RWPE2 (cell line): ENCODE measurements around the gene RNU6-7.

ENCODE experiments used
- ATAC-seq: fragments of 200-7000 bp; cut with Tn5 transposase; 3 replicates; pipeline ENCODE4 v1.9.1; 2021; ENCODE audit warnings: low read depth
- DNase-seq: peaks from one replicate; pipeline ENCODE4 v3.0.0-alpha.2; 2020; ENCODE audit warnings: low spot score
- H3K27ac ChIP-seq: fragments of 450-650 bp; 2 replicates; pipeline ENCODE4 v1.5.1; 2017; ENCODE audit warnings: mild to moderate bottlenecking; ENCODE audit not compliant: poor library complexity, severe bottlenecking
- H3K27me3 ChIP-seq: fragments of 250-450 bp; sonication (Bioruptor Pico); 2 replicates; pipeline ENCODE4 v1.5.1; 2021; ENCODE audit warnings: mild to moderate bottlenecking, moderate library complexity; ENCODE audit not compliant: insufficient read depth, poor library complexity, severe bottlenecking
- H3K36me3 ChIP-seq: fragments of 250-450 bp; sonication (Bioruptor Pico); 2 replicates; pipeline ENCODE4 v1.5.1; 2020; ENCODE audit warnings: low read depth, mild to moderate bottlenecking, moderate library complexity
- H3K4me1 ChIP-seq: fragments of 250-450 bp; sonication (Bioruptor Pico); 2 replicates; pipeline ENCODE4 v1.5.1; 2021; ENCODE audit warnings: mild to moderate bottlenecking, moderate library complexity; ENCODE audit not compliant: insufficient read depth, poor library complexity, severe bottlenecking
- H3K4me3 ChIP-seq: fragments of 250-450 bp; sonication (Bioruptor Pico); 2 replicates; pipeline ENCODE4 v1.5.1; 2021; ENCODE audit warnings: mild to moderate bottlenecking, moderate library complexity; ENCODE audit not compliant: severe bottlenecking
- H3K9me3 ChIP-seq: fragments of 250-450 bp; sonication (Bioruptor Pico); 2 replicates; pipeline ENCODE4 v1.5.1; 2021; ENCODE audit warnings: mild to moderate bottlenecking, moderate library complexity; ENCODE audit not compliant: severe bottlenecking
- TF ChIP-seq, protein P1 (sequence below): fragments of 450-650 bp; IDR thresholded peaks from one replicate; pipeline ENCODE4 v1.5.1; 2017; ENCODE audit warnings: mild to moderate bottlenecking, moderate library complexity; ENCODE audit not compliant: poor library complexity, severe bottlenecking

Gene RNU6-7

GRCh38 chr14:32171469-32171868 is 30.4 kb upstream of the RNU6-7 start:
- H3K36me3 ChIP-seq = no peaks in the 10 kb centered on the region
- no peaks in the 10 kb centered on the region for H3K9me3 ChIP-seq
- no peak overlapping the region for H3K27ac ChIP-seq
- H3K27me3 ChIP-seq = no peaks in the 10 kb centered on the region
- no peak for DNase-seq
- no peak overlapping the region for H3K4me3 ChIP-seq
- ATAC-seq = no peak
- TF ChIP-seq, protein P1, sequence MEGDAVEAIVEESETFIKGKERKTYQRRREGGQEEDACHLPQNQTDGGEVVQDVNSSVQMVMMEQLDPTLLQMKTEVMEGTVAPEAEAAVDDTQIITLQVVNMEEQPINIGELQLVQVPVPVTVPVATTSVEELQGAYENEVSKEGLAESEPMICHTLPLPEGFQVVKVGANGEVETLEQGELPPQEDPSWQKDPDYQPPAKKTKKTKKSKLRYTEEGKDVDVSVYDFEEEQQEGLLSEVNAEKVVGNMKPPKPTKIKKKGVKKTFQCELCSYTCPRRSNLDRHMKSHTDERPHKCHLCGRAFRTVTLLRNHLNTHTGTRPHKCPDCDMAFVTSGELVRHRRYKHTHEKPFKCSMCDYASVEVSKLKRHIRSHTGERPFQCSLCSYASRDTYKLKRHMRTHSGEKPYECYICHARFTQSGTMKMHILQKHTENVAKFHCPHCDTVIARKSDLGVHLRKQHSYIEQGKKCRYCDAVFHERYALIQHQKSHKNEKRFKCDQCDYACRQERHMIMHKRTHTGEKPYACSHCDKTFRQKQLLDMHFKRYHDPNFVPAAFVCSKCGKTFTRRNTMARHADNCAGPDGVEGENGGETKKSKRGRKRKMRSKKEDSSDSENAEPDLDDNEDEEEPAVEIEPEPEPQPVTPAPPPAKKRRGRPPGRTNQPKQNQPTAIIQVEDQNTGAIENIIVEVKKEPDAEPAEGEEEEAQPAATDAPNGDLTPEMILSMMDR = no peak
- H3K4me1 ChIP-seq = no peaks in the 10 kb centered on the region

DNA sequence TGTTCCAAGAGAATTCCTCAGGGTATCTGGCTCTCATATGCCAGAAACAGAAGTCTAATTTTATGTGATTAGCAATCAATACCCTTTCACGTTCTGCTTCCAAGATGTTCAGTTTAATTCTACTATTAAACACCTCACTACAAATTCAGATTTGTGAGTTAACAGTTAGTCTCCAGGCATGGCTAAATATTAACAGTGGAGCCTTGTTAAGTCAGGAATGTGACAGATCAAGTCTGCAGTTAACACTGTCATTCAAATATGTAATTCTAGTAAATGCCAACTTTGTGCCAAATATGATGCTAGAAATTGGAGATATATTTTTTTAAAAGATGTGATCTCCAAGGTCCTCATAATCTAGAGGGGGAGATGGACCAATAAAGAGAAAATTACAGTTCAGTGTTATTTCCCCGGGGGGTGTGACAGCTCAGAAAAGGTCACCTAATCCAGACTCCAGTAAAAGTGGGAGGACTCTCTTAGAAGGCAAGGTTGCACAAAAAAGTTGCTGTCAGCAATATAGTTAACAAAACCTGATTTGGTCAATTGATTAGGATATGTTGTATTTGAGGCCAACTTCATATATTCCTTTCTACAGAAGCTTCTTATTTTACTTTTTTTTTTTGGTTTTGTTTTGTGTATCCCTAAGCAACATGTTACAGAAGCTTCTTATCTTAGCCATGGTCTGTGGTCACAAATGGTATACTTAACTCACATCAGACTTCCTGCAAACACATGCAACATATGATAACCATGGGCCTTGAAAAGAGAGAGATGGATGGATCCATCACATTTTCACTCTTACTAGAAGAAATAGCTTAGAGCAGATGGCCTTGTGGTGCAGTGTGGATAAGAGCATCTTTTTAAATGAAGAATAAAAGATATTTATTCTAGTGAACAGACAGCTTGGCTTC is 18.4 kb upstream of the RNU6-7 start:
- DNase-seq (no peak), ATAC-seq (no peak)
- TF ChIP-seq, protein P1 = no peak
- Histone ChIP-seq H3K27ac (no peak overlapping the region), H3K36me3 (no peaks in the 10 kb centered on the region), H3K4me1 (no peaks in the 10 kb centered on the region), H3K4me3 (no peak overlapping the region), H3K27me3 (no peaks in the 10 kb centered on the region), H3K9me3 (peaks cover 9% of the 10 kb centered on the region)

DNA sequence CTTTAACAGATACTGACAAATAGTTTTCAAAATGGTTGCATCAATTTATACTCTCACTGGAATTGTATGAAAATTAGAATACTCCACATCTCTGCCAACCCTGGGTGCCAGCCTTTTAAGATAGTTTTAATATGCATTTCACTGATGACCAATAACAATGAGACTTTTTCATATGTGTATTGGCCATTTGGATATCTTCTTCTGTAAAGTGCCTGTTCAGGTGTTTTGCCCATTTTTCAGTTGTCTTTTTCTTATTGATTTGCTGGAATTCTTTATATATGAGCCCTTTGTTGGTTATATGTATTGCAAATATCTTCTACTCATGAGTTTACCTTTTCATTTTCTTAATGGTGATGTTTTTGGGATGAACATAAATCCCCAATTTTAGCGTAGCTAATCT is 16.7 kb upstream of the RNU6-7 start:
- no peak overlapping the region for H3K27ac ChIP-seq
- H3K4me3 ChIP-seq = no peak overlapping the region
- H3K36me3 ChIP-seq = no peaks in the 10 kb centered on the region
- no peak for ATAC-seq
- no peaks in the 10 kb centered on the region for H3K4me1 ChIP-seq
- peaks cover 9% of the 10 kb centered on the region for H3K9me3 ChIP-seq
- H3K27me3 ChIP-seq = no peaks in the 10 kb centered on the region
- DNase-seq = no peak
- TF ChIP-seq, protein P1 = no peak

- H3K36me3 ChIP-seq = no peaks in the 10 kb centered on the region
- H3K27me3 ChIP-seq = no peaks in the 10 kb centered on the region
- TF ChIP-seq, protein P1 = no peak
- no peak overlapping the region for H3K27ac ChIP-seq
- peaks cover 9% of the 10 kb centered on the region for H3K9me3 ChIP-seq
- DNase-seq (no peak), ATAC-seq (no peak)
- H3K4me3 ChIP-seq = no peak overlapping the region
- no peaks in the 10 kb centered on the region for H3K4me1 ChIP-seq
Measured at GRCh38 chr14:32186248-32186647, 15.6 kb upstream of the RNU6-7 start.

DNA sequence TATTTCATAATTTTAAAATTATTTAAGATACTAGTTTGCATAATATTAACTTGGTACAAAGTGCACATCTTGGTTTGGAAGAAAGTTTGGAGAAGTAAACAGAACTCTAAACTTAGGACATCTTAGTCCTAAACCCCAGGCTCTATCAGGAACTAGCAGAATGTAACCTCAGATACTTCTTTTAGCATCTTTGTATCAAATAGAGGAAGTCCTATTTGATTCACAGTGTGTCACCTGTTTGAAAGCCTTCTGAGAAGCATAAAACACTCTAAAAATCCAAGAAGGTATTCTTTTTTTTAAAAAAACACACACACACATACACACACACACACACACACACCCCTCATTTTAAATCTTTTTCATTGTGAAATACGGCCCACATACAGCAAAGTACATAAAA is 12.0 kb upstream of the RNU6-7 start:
- DNase-seq (no peak), ATAC-seq (no peak)
- no peak overlapping the region for H3K27ac ChIP-seq
- H3K27me3 ChIP-seq = no peaks in the 10 kb centered on the region
- peaks cover 6% of the 10 kb centered on the region for H3K9me3 ChIP-seq
- no peak overlapping the region for H3K4me3 ChIP-seq
- TF ChIP-seq, protein P1 = no peak
- H3K4me1 ChIP-seq = no peaks in the 10 kb centered on the region
- H3K36me3 ChIP-seq = no peaks in the 10 kb centered on the region
